ENCODE data around the gene DGKA. TPM values are rescaled to one million over a fixed set of nuclear protein-coding genes. Genes with fewer than 3 reads are reported as not detected.

Gene DGKA
- polyA plus RNA-seq, 1 of the 3 experiments (the other 2 are of a cell fraction): 75.9 TPM

DNA sequence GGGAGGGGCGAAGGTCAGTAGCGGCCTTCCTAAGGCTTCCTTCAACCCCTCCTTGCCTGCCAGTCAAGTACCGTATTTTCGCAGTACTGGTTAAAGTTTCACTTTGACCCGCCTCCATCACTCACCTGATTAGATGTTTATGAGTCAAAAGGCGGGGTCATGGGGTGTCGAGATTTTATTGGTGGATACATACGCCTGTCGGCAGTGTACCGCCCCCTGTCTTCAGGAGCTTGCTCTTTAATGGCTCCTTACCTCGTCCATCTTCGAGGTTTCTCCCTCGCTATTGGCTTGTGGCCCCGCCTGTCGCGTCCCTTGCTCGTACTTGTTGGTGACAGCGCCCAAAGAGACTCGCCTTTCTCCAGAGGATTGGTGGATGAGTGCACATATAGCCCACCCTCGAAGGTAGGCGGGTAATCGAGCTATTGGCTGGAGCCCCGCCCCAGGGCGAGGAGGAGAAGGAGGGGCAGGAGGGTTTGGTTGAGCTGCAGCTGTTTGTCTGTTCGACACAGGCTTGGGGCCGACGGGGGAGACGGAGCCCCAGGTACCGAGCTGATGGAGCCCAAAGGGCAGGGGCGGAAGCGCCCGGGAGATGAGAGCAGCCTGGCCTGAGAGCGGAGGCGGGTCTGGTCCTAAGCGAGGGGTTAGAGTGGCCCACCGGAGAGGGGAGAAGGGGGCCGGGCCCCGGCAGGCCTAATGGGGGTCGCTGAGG, 42.8 kb downstream of the DGKA start, which contains the start of gene RAB5B:
RAB5B (plus strand) TSS at position 480 of the 709 bp plus-strand sequence. CDS start 12,883 bp downstream, outside the sequence.
- POLR2A ChIA-PET: interaction anchor here (0.6 to 2.1 kb wide), 15 partner anchors 9 to 327 kb away, joined by 3 to 15 read pairs (median 4); partner anchors contain the start of genes CS, DNAJC14, IKZF4 and ORMDL2
- peak; percentile 94 for DNase-seq
- peak within 1 kb of the TSS; percentile 91 for H3K9ac ChIP-seq
- H3K4me2 ChIP-seq: peak within 1 kb of the TSS; percentile 85
- H3K4me1 ChIP-seq (ENCODE audit: control insufficient read depth in 1 of 2, insufficient read depth in 2 of 2, low read depth in 1 of 2, low read length in 1 of 2): peaks cover 7% of the 10 kb centered on the region in 2 experiments; a peak in 3 of 4 replicates
- H3K27me3 ChIP-seq (ENCODE audit: insufficient read depth): no peaks in the 10 kb centered on the region
- H3K27ac ChIP-seq (ENCODE audit: low read depth in 2 of 2, low read length in 1 of 2): peak within 1 kb of the TSS; percentile 83 to 94
- H3K36me3 ChIP-seq (replicated peaks in 1 of 2; ENCODE audit: control insufficient read depth in 1 of 2, insufficient read depth in 2 of 2, low read length in 1 of 2): peaks cover 10 to 20% of the 10 kb centered on the region in 2 experiments
- H3F3A ChIP-seq (replicated peaks; ENCODE audit: insufficient read depth): peaks cover 18% of the 10 kb centered on the region
- under 1% methylated on average over 34 of the region's 39 CpGs for WGBS (ENCODE audit: low lambda C conversion rate)
- peak within 1 kb of the TSS; percentile 69 to 94 for H3K4me3 ChIP-seq (ENCODE audit: low read depth in 2 of 2, low read length in 1 of 2)
- no peaks in the 10 kb centered on the region for H3K9me2 ChIP-seq
- H3K79me2 ChIP-seq (ENCODE audit: insufficient read depth): peaks cover 55% of the 10 kb centered on the region
- no peaks in the 10 kb centered on the region for H4K20me1 ChIP-seq (ENCODE audit: insufficient read depth)
- CTCF ChIA-PET: interaction anchor here (0.6 to 2.8 kb wide), 11 partner anchors 11 to 294 kb away, joined by 3 to 28 read pairs (median 4); partner anchors contain the start of gene SUOX
- peak within 1 kb of the TSS; percentile 63 for H2AFZ ChIP-seq (ENCODE audit: low read depth)
- H3K9me3 ChIP-seq: no peaks in the 10 kb centered on the region
- no peak for TF ChIP-seq NFIC (IDR thresholded peaks at IDR 0.05; ENCODE audit: borderline replicate concordance)
- no peak for TF ChIP-seq NRF1 (IDR thresholded peaks at IDR 0.05; ENCODE audit: low read depth, low read length)
- TF ChIP-seq, protein P1, sequence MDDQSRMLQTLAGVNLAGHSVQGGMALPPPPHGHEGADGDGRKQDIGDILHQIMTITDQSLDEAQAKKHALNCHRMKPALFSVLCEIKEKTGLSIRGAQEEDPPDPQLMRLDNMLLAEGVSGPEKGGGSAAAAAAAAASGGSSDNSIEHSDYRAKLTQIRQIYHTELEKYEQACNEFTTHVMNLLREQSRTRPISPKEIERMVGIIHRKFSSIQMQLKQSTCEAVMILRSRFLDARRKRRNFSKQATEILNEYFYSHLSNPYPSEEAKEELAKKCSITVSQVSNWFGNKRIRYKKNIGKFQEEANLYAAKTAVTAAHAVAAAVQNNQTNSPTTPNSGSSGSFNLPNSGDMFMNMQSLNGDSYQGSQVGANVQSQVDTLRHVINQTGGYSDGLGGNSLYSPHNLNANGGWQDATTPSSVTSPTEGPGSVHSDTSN (IDR thresholded peaks at IDR 0.05): peak; percentile 100
- TF ChIP-seq, protein P2, sequence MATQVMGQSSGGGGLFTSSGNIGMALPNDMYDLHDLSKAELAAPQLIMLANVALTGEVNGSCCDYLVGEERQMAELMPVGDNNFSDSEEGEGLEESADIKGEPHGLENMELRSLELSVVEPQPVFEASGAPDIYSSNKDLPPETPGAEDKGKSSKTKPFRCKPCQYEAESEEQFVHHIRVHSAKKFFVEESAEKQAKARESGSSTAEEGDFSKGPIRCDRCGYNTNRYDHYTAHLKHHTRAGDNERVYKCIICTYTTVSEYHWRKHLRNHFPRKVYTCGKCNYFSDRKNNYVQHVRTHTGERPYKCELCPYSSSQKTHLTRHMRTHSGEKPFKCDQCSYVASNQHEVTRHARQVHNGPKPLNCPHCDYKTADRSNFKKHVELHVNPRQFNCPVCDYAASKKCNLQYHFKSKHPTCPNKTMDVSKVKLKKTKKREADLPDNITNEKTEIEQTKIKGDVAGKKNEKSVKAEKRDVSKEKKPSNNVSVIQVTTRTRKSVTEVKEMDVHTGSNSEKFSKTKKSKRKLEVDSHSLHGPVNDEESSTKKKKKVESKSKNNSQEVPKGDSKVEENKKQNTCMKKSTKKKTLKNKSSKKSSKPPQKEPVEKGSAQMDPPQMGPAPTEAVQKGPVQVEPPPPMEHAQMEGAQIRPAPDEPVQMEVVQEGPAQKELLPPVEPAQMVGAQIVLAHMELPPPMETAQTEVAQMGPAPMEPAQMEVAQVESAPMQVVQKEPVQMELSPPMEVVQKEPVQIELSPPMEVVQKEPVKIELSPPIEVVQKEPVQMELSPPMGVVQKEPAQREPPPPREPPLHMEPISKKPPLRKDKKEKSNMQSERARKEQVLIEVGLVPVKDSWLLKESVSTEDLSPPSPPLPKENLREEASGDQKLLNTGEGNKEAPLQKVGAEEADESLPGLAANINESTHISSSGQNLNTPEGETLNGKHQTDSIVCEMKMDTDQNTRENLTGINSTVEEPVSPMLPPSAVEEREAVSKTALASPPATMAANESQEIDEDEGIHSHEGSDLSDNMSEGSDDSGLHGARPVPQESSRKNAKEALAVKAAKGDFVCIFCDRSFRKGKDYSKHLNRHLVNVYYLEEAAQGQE (IDR thresholded peaks at IDR 0.05; ENCODE audit: low read depth, low read length): no peak
- peak; percentile 57; the same call in 1 of the 2 replicates for TF ChIP-seq SIN3A (IDR thresholded peaks at IDR 0.05; ENCODE audit: borderline replicate concordance, low read depth, low read length)
- TF ChIP-seq ELF1 (IDR thresholded peaks at IDR 0.05): no peak; the same call in none of the 2 replicates
- TF ChIP-seq EP300 (IDR thresholded peaks at IDR 0.05; ENCODE audit: borderline replicate concordance in 1 of 2, low read depth in 1 of 2, low read length in 1 of 2): no peak
- TF ChIP-seq TEAD4 (IDR thresholded peaks at IDR 0.05; ENCODE audit: borderline replicate concordance, insufficient read depth): no peak
- TF ChIP-seq, protein P3, sequence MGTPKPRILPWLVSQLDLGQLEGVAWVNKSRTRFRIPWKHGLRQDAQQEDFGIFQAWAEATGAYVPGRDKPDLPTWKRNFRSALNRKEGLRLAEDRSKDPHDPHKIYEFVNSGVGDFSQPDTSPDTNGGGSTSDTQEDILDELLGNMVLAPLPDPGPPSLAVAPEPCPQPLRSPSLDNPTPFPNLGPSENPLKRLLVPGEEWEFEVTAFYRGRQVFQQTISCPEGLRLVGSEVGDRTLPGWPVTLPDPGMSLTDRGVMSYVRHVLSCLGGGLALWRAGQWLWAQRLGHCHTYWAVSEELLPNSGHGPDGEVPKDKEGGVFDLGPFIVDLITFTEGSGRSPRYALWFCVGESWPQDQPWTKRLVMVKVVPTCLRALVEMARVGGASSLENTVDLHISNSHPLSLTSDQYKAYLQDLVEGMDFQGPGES (IDR thresholded peaks at IDR 0.05; ENCODE audit: low read depth, low read length): peak; percentile 95
- no peak for TF ChIP-seq GATA2 (CRISPR knock-in tag; IDR thresholded peaks at IDR 0.05)
- no peak for TF ChIP-seq RXRA (IDR thresholded peaks at IDR 0.05; ENCODE audit: borderline replicate concordance, low read depth)
- peak; percentile 55 for TF ChIP-seq GABPA (IDR thresholded peaks at IDR 0.05; ENCODE audit: low read depth)
- peak; percentile 77 for TF ChIP-seq POLR2AphosphoS5 (IDR thresholded peaks at IDR 0.05; ENCODE audit: low read depth, low read length)
- TF ChIP-seq, protein P4, sequence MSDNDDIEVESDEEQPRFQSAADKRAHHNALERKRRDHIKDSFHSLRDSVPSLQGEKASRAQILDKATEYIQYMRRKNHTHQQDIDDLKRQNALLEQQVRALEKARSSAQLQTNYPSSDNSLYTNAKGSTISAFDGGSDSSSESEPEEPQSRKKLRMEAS (IDR thresholded peaks at IDR 0.05; ENCODE audit: low read depth): peak; percentile 59; the same call in 1 of the 2 replicates
- TF ChIP-seq, protein P5, sequence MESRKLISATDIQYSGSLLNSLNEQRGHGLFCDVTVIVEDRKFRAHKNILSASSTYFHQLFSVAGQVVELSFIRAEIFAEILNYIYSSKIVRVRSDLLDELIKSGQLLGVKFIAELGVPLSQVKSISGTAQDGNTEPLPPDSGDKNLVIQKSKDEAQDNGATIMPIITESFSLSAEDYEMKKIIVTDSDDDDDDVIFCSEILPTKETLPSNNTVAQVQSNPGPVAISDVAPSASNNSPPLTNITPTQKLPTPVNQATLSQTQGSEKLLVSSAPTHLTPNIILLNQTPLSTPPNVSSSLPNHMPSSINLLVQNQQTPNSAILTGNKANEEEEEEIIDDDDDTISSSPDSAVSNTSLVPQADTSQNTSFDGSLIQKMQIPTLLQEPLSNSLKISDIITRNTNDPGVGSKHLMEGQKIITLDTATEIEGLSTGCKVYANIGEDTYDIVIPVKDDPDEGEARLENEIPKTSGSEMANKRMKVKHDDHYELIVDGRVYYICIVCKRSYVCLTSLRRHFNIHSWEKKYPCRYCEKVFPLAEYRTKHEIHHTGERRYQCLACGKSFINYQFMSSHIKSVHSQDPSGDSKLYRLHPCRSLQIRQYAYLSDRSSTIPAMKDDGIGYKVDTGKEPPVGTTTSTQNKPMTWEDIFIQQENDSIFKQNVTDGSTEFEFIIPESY (IDR thresholded peaks at IDR 0.05; ENCODE audit: borderline replicate concordance, low read depth): peak; percentile 84; the same call in 1 of the 2 replicates
- no peak for TF ChIP-seq SMC3 (IDR thresholded peaks at IDR 0.05; ENCODE audit: low read depth, low read length)
- TF ChIP-seq, protein P6, sequence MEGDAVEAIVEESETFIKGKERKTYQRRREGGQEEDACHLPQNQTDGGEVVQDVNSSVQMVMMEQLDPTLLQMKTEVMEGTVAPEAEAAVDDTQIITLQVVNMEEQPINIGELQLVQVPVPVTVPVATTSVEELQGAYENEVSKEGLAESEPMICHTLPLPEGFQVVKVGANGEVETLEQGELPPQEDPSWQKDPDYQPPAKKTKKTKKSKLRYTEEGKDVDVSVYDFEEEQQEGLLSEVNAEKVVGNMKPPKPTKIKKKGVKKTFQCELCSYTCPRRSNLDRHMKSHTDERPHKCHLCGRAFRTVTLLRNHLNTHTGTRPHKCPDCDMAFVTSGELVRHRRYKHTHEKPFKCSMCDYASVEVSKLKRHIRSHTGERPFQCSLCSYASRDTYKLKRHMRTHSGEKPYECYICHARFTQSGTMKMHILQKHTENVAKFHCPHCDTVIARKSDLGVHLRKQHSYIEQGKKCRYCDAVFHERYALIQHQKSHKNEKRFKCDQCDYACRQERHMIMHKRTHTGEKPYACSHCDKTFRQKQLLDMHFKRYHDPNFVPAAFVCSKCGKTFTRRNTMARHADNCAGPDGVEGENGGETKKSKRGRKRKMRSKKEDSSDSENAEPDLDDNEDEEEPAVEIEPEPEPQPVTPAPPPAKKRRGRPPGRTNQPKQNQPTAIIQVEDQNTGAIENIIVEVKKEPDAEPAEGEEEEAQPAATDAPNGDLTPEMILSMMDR (IDR thresholded peaks at IDR 0.05): no peak
- peak; percentile 38; the same call in 1 of the 2 replicates for TF ChIP-seq TCF12 (IDR thresholded peaks at IDR 0.05)
- peak; percentile 55; the same call in 1 of the 2 replicates for TF ChIP-seq RFX5 (IDR thresholded peaks at IDR 0.05; ENCODE audit: low read length)
- peak; percentile 78 for TF ChIP-seq TAF1 (IDR thresholded peaks at IDR 0.05; ENCODE audit: borderline replicate concordance, low read depth, low read length)
- TF ChIP-seq, protein P7, sequence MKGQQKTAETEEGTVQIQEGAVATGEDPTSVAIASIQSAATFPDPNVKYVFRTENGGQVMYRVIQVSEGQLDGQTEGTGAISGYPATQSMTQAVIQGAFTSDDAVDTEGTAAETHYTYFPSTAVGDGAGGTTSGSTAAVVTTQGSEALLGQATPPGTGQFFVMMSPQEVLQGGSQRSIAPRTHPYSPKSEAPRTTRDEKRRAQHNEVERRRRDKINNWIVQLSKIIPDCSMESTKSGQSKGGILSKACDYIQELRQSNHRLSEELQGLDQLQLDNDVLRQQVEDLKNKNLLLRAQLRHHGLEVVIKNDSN (IDR thresholded peaks at IDR 0.05; ENCODE audit: borderline replicate concordance, low read depth): peak; percentile 59; the same call in 1 of the 2 replicates
